ENCODE data around the gene VILL.

- TF ChIP-seq POLR2A (IDR thresholded peaks at IDR 0.05): no peak
- no peak for TF ChIP-seq CTCF (IDR thresholded peaks at IDR 0.05)
Measured at GRCh38 chr3:37953707-37954394, 36.7 kb upstream of the VILL start.
